K562 (cell line): ENCODE data around the gene MIXL1. TPM values are rescaled to one million over a fixed set of nuclear protein-coding genes. Genes with fewer than 3 reads are reported as not detected.

ENCODE experiments used
- ARID2 ChIP-seq: fragments of 450-650 bp; IDR thresholded peaks from 2 replicates; pipeline ENCODE4 v1.6.1; 2017; ENCODE audit warnings: antibody characterized with exemption, mild to moderate bottlenecking
- BCOR ChIP-seq: fragments of 450-650 bp; IDR thresholded peaks from 2 replicates; pipeline ENCODE4 v1.6.1; 2016
- CBX8 ChIP-seq: fragments of 200-600 bp; sonication (generic); IDR thresholded peaks from 2 replicates; pipeline ENCODE4 v1.6.1; 2012; ENCODE audit warnings: borderline replicate concordance, mixed run types, low read depth, mild to moderate bottlenecking, moderate library complexity, mixed read lengths, low read length, control low read depth, inconsistent platforms; ENCODE audit not compliant: poor library complexity, severe bottlenecking; ENCODE audit errors: extremely low read depth
- CREB1 ChIP-seq, 2 experiments: sonication (generic) in 1 of 2; formaldehyde crosslinking in 1 of 2; IDR thresholded peaks; 2 replicates each; pipeline versions ENCODE4 v1.6.1 to v1.8.0; 2012 to 2022; ENCODE audit warnings: inconsistent platforms in 1 of 2, mild to moderate bottlenecking in 1 of 2, missing genetic modification reagents in 1 of 2, moderate library complexity in 1 of 2
- PTRF ChIP-seq: fragments of 450-650 bp; IDR thresholded peaks from 2 replicates; pipeline ENCODE4 v1.6.1; 2016; ENCODE audit warnings: mild to moderate bottlenecking, missing genetic modification characterization, missing compliant biosample characterization
- ZBTB1 ChIP-seq: sonication (generic); formaldehyde crosslinking; IDR thresholded peaks from 2 replicates; pipeline ENCODE4 v1.8.1; 2023; ENCODE audit warnings: missing genetic modification reagents, low read depth, mild to moderate bottlenecking, borderline replicate concordance
- ZNF217 ChIP-seq: sonication (generic); formaldehyde crosslinking; IDR thresholded peaks from 2 replicates; pipeline ENCODE4 v1.8.0; 2022; ENCODE audit warnings: mild to moderate bottlenecking, missing genetic modification reagents
- polyA plus RNA-seq, 8 experiments: library from polyadenylated mRNA; depleted of rRNA in 4 of 8; stranded (reverse) in 5 of 8; unstranded in 3 of 8; fragments of >200 nt; fragmentation: Nextera tagmentation in 2 of 8; fragmentation: Illumina TruSeq in 1 of 8; extraction: Ambion mirVana in 2 of 8; extraction: Trizol in 1 of 8; gene quantifications; 2 replicates each; pipeline versions ENCODE4 v1.2.1 to v1.2.3, GENCODE V29; 2011 to 2014; ENCODE audit warnings: inconsistent platforms in 1 of 8, missing spikeins in 1 of 8
- total RNA-seq, 7 experiments: library from RNA; depleted of rRNA in 6 of 7; stranded (reverse); fragments of >200 nt in 6 of 7; fragmentation: Illumina TruSeq in 2 of 7; extraction: Trizol in 2 of 7; gene quantifications; 2 replicates each; pipeline versions ENCODE4 v1.2.1 to v1.2.3, GENCODE V29; 2011 to 2021; ENCODE audit warnings: low replicate concordance in 1 of 7
- TF ChIP-seq, protein P1 (sequence below), 2 experiments: IDR thresholded peaks in 1 of 2; conservative IDR thresholded peaks in 1 of 2; 2 replicates each; pipeline ENCODE4 v1.6.1; 2016; ENCODE audit warnings: low read depth in 2 of 2, mild to moderate bottlenecking in 1 of 2, missing compliant biosample characterization in 1 of 2, missing genetic modification characterization in 1 of 2, moderate library complexity in 1 of 2
- TF ChIP-seq, protein P2 (sequence below): sonication (generic); formaldehyde crosslinking; IDR thresholded peaks from 2 replicates; pipeline ENCODE4 v1.8.0; 2023; ENCODE audit warnings: mild to moderate bottlenecking, missing genetic modification reagents

MIXL1 gene
- total and polyA plus RNA-seq, 9 of the 15 experiments (the other 6 are each of a cell fraction or from before 2014, with no cell fraction given) = not detected

DNA sequence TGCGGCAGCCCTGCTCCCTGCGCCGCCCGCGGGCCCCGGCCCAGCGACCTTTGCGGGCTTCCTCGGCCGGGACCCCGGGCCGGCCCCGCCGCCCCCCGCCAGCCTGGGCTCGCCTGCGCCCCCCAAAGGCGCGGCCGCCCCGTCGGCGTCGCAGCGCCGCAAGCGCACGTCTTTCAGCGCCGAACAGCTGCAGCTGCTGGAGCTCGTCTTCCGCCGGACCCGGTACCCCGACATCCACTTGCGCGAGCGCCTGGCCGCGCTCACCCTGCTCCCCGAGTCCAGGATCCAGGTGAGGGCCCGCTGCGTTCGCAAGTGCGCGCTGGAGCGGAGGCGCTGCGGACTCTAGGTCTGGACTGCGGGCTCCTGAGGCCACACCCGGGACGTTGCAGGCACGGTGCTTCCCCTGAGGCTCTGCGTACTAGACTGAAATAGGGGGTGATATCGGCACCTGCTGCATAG, 351 bp downstream of the MIXL1 start (continued):
- TF ChIP-seq, protein P1, sequence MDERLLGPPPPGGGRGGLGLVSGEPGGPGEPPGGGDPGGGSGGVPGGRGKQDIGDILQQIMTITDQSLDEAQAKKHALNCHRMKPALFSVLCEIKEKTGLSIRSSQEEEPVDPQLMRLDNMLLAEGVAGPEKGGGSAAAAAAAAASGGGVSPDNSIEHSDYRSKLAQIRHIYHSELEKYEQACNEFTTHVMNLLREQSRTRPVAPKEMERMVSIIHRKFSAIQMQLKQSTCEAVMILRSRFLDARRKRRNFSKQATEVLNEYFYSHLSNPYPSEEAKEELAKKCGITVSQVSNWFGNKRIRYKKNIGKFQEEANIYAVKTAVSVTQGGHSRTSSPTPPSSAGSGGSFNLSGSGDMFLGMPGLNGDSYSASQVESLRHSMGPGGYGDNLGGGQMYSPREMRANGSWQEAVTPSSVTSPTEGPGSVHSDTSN (CRISPR knock-in tag; IDR thresholded peaks at IDR 0.05; ENCODE audit: low read depth) = no peak
- TF ChIP-seq, protein P1 (tag; conservative IDR thresholded peaks at IDR 0.05; ENCODE audit: low read depth) = no peak
- TF ChIP-seq ZBTB1 (CRISPR knock-in tag) (peak; percentile 24; the same call in 1 of the 2 replicates), PTRF (tag) (no peak), ARID2 (no peak), ZNF217 (CRISPR knock-in tag) (no peak), CBX8 (no peak), CREB1 (IDR thresholded peaks at IDR 0.05) (0 out of 2 replicates have a peak, but pooled peaks have one; percentile 1), CREB1 (CRISPR knock-in tag; IDR thresholded peaks at IDR 0.05) (no peak), BCOR (no peak)
- TF ChIP-seq, protein P2, sequence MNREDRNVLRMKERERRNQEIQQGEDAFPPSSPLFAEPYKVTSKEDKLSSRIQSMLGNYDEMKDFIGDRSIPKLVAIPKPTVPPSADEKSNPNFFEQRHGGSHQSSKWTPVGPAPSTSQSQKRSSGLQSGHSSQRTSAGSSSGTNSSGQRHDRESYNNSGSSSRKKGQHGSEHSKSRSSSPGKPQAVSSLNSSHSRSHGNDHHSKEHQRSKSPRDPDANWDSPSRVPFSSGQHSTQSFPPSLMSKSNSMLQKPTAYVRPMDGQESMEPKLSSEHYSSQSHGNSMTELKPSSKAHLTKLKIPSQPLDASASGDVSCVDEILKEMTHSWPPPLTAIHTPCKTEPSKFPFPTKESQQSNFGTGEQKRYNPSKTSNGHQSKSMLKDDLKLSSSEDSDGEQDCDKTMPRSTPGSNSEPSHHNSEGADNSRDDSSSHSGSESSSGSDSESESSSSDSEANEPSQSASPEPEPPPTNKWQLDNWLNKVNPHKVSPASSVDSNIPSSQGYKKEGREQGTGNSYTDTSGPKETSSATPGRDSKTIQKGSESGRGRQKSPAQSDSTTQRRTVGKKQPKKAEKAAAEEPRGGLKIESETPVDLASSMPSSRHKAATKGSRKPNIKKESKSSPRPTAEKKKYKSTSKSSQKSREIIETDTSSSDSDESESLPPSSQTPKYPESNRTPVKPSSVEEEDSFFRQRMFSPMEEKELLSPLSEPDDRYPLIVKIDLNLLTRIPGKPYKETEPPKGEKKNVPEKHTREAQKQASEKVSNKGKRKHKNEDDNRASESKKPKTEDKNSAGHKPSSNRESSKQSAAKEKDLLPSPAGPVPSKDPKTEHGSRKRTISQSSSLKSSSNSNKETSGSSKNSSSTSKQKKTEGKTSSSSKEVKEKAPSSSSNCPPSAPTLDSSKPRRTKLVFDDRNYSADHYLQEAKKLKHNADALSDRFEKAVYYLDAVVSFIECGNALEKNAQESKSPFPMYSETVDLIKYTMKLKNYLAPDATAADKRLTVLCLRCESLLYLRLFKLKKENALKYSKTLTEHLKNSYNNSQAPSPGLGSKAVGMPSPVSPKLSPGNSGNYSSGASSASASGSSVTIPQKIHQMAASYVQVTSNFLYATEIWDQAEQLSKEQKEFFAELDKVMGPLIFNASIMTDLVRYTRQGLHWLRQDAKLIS (CRISPR knock-in tag) = no peak
